Lower lobe of right lung (tissue), 2 donors: Measurements from ENCODE around the gene FUT9. TPM values are rescaled to one million over a fixed set of nuclear protein-coding genes. Genes with fewer than 3 reads are reported as not detected.

Experiments
- ATAC-seq, 2 donors: fragments of 200-7000 bp; cut with Tn5 transposase; one replicate each; pipeline ENCODE4 v1.9.1; 2020 to 2022; ENCODE audit warnings: mild to moderate bottlenecking in 2 of 2, moderate library complexity in 2 of 2
- DNase-seq: peaks from one replicate; pipeline ENCODE4 v3.0.0-alpha.2; 2020
- H3K27ac ChIP-seq: fragments of 200-600 bp; one replicate; pipeline ENCODE4 v1.8.0; 2022
- H3K27me3 ChIP-seq: fragments of 200-600 bp; one replicate; pipeline ENCODE4 v1.8.0; 2022; ENCODE audit warnings: low read depth
- H3K36me3 ChIP-seq: fragments of 200-600 bp; one replicate; pipeline ENCODE4 v1.8.0; 2022; ENCODE audit warnings: mild to moderate bottlenecking
- H3K4me1 ChIP-seq: fragments of 200-600 bp; one replicate; pipeline ENCODE4 v1.8.0; 2022
- H3K4me3 ChIP-seq: fragments of 200-600 bp; one replicate; pipeline ENCODE4 v1.8.0; 2022; ENCODE audit warnings: mild to moderate bottlenecking
- H3K9me3 ChIP-seq: fragments of 200-600 bp; one replicate; pipeline ENCODE4 v1.8.0; 2022
- CTCF ChIP-seq: fragments of 200-600 bp; IDR thresholded peaks from one replicate; pipeline ENCODE4 v1.8.0; 2022; ENCODE audit warnings: antibody characterized with exemption, mild to moderate bottlenecking
- intact Hi-C: fragments of 100-400 bp; cut with DNase I; formaldehyde crosslinking; loops from one replicate; pipeline ENCODE4 v1.11.0; 2022
- total RNA-seq: library from RNA; stranded (reverse); fragmentation: NEBNext Ultra II Directional; extraction: Animal tissue kit (Norgen Biotek cat#: 25700); gene quantifications from one replicate; pipeline ENCODE4 v1.2.1, GENCODE V29; 2021
- donor health status: DM: no; HTN: yes; CAD: no; lungs with severe emphysema.

FUT9 gene
- total RNA-seq, 1 donor from 2014 or later: not detected

GRCh38 chr6:96022225-96022624 lies 6.5 kb downstream of the FUT9 start:
- intact Hi-C loops: no loop called here
- no peak for TF ChIP-seq CTCF
- Histone ChIP-seq H3K27me3 (no peaks in the 10 kb centered on the region), H3K27ac (no peak overlapping the region), H3K4me1 (no peaks in the 10 kb centered on the region), H3K4me3 (no peak overlapping the region), H3K9me3 (no peaks in the 10 kb centered on the region), H3K36me3 (no peaks in the 10 kb centered on the region)
- ATAC-seq (no peak), DNase-seq (no peak)

- Histone ChIP-seq H3K36me3 (no peaks in the 10 kb centered on the region), H3K9me3 (no peaks in the 10 kb centered on the region), H3K4me1 (no peaks in the 10 kb centered on the region), H3K27me3 (no peaks in the 10 kb centered on the region), H3K4me3 (no peak overlapping the region), H3K27ac (no peak overlapping the region)
- TF ChIP-seq CTCF: no peak
- DNase-seq (no peak), ATAC-seq (no peak)
- intact Hi-C loops: no loop called here
Observed at GRCh38 chr6:96032661-96033060, 16.9 kb downstream of the FUT9 start.

GRCh38 chr6:96051555-96051954 lies 35.8 kb downstream of the FUT9 start:
- H3K27ac ChIP-seq: no peak overlapping the region
- no peak overlapping the region for H3K4me3 ChIP-seq
- no peaks in the 10 kb centered on the region for H3K36me3 ChIP-seq
- no peak for TF ChIP-seq CTCF
- intact Hi-C loops: no loop called here
- DNase-seq (no peak), ATAC-seq (no peak)
- H3K9me3 ChIP-seq: no peaks in the 10 kb centered on the region
- no peaks in the 10 kb centered on the region for H3K27me3 ChIP-seq
- no peaks in the 10 kb centered on the region for H3K4me1 ChIP-seq

- Histone ChIP-seq H3K9me3 (no peaks in the 10 kb centered on the region), H3K4me3 (no peak overlapping the region), H3K4me1 (no peaks in the 10 kb centered on the region), H3K27ac (no peak overlapping the region), H3K36me3 (no peaks in the 10 kb centered on the region), H3K27me3 (no peaks in the 10 kb centered on the region)
- TF ChIP-seq CTCF: no peak
- ATAC-seq: no peak
- intact Hi-C loops: no loop called here
- DNase-seq: no peak
Observed at GRCh38 chr6:96058082-96058481, 42.3 kb downstream of the FUT9 start.

- no peak for ATAC-seq
- Histone ChIP-seq H3K36me3 (no peaks in the 10 kb centered on the region), H3K4me3 (no peak overlapping the region), H3K27me3 (no peaks in the 10 kb centered on the region), H3K27ac (no peak overlapping the region), H3K4me1 (no peaks in the 10 kb centered on the region), H3K9me3 (no peaks in the 10 kb centered on the region)
- DNase-seq: no peak
- intact Hi-C loops: no loop called here
- no peak for TF ChIP-seq CTCF
Observed at GRCh38 chr6:96059586-96059985, 43.8 kb downstream of the FUT9 start.

- H3K9me3 ChIP-seq: no peaks in the 10 kb centered on the region
- H3K4me3 ChIP-seq: no peak overlapping the region
- intact Hi-C loops: no loop called here
- no peak for TF ChIP-seq CTCF
- DNase-seq (no peak), ATAC-seq (no peak)
- no peak overlapping the region for H3K27ac ChIP-seq
- H3K36me3 ChIP-seq: no peaks in the 10 kb centered on the region
- no peaks in the 10 kb centered on the region for H3K27me3 ChIP-seq
- H3K4me1 ChIP-seq: no peaks in the 10 kb centered on the region
Observed at GRCh38 chr6:96060249-96060648, 44.5 kb downstream of the FUT9 start.
